T-helper 2 cell treated with Interferon-gamma antibody and Interleukin-4, amounts not matched to agents 5 μg/mL and 100 μg/mL, for 36 hours (primary cell): ENCODE data around the gene NYAP1.
"Not testable (repeated sequence)": the region's sequence is repeated elsewhere in the genome, so short reads cannot be mapped to it uniquely, and the experiment has no call there.

Experiments used
- DNase-seq: peaks from one replicate; pipeline ENCODE4 v3.0.0; 2021; ENCODE audit warnings: low spot score
- H3K27ac Mint-ChIP-seq: one replicate; pipeline ENCODE4 v1.8.0; 2021; ENCODE audit warnings: mild to moderate bottlenecking, mixed read lengths
- H3K27me3 Mint-ChIP-seq: one replicate; pipeline ENCODE4 v1.8.0; 2021; ENCODE audit warnings: low read depth, mixed read lengths
- H3K36me3 Mint-ChIP-seq: one replicate; pipeline ENCODE4 v1.8.0; 2021; ENCODE audit warnings: low read depth, mixed read lengths
- H3K4me1 Mint-ChIP-seq: one replicate; pipeline ENCODE4 v1.8.0; 2021; ENCODE audit warnings: low read depth, mixed read lengths
- H3K4me3 Mint-ChIP-seq: one replicate; pipeline ENCODE4 v1.8.0; 2022; ENCODE audit warnings: mild to moderate bottlenecking, moderate library complexity, mixed read lengths
- H3K9me3 Mint-ChIP-seq: one replicate; pipeline ENCODE4 v1.8.0; 2021; ENCODE audit warnings: mixed read lengths

Gene NYAP1

GRCh38 chr7:100483722-100484672, at the start of gene NYAP1:
NYAP1 (plus strand) TSS chr7:100483927; CDS start chr7:100485312, 1,385 bp downstream.
- Mint-ChIP-seq H3K9me3 (no peaks in the 10 kb centered on the region), H3K27ac (no peak within 1 kb of the TSS), H3K36me3 (peaks cover under 1% of the 10 kb centered on the region), H3K27me3 (no peaks in the 10 kb centered on the region), H3K4me1 (peaks cover 10% of the 10 kb centered on the region), H3K4me3 (peak within 1 kb of the TSS; percentile 91)
- DNase-seq = no peak

DNA sequence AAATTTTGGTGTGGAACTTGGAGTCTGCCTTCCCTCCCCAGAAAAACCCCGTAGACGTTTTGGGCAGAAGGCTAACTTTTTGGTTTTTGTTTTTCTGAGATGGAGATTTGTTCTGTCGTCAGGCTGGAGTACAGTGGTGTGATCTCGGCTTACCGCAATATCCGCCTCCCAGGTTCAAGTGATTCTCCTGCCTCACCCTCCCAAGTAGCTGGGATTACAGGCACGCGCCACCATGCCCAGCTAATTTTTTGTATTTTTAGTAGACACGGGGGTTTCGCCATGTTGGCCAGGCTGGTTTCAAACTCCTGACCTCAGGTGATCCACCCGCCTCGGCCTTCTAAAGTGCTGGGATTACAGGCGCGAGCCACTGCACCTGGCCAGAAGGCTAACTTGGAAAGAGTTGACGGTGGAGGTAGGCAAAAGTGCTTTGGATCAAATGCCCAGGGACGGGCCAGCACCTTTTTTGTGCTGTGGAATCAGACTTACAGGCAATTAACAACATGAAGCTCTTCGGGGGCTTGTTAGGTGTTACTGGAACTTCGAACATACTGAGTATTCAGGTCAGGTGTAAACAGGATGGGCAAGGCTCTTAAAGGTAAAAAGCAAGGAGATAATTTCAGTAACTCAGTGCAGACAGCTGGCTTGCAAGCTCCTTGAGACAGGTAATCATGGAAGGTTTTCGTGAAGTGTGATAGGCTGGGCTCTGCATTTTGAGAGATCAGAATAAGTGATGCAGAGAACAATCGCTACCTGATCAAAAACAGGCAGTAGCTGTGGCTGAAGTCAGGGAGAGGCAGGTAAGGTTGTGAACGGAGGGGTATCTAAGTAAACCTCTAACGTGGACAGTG, 49.2 kb upstream of the NYAP1 start:
- H3K9me3 Mint-ChIP-seq = no peaks in the 10 kb centered on the region
- H3K4me1 Mint-ChIP-seq = peaks cover 37% of the 10 kb centered on the region
- H3K4me3 Mint-ChIP-seq = peak overlapping the region; percentile 87
- peaks cover under 1% of the 10 kb centered on the region for H3K27me3 Mint-ChIP-seq
- peak overlapping the region; percentile 91 for H3K27ac Mint-ChIP-seq
- DNase-seq = no peak
- peaks cover 48% of the 10 kb centered on the region for H3K36me3 Mint-ChIP-seq

GRCh38 chr7:100435401-100436304, 48.1 kb upstream of the NYAP1 start:
- Mint-ChIP-seq H3K9me3 (no peaks in the 10 kb centered on the region), H3K36me3 (peaks cover 46% of the 10 kb centered on the region), H3K4me3 (peak overlapping the region; percentile 97), H3K27me3 (no peaks in the 10 kb centered on the region), H3K27ac (peak overlapping the region; percentile 98), H3K4me1 (peaks cover 37% of the 10 kb centered on the region)
- no peak for DNase-seq

DNA sequence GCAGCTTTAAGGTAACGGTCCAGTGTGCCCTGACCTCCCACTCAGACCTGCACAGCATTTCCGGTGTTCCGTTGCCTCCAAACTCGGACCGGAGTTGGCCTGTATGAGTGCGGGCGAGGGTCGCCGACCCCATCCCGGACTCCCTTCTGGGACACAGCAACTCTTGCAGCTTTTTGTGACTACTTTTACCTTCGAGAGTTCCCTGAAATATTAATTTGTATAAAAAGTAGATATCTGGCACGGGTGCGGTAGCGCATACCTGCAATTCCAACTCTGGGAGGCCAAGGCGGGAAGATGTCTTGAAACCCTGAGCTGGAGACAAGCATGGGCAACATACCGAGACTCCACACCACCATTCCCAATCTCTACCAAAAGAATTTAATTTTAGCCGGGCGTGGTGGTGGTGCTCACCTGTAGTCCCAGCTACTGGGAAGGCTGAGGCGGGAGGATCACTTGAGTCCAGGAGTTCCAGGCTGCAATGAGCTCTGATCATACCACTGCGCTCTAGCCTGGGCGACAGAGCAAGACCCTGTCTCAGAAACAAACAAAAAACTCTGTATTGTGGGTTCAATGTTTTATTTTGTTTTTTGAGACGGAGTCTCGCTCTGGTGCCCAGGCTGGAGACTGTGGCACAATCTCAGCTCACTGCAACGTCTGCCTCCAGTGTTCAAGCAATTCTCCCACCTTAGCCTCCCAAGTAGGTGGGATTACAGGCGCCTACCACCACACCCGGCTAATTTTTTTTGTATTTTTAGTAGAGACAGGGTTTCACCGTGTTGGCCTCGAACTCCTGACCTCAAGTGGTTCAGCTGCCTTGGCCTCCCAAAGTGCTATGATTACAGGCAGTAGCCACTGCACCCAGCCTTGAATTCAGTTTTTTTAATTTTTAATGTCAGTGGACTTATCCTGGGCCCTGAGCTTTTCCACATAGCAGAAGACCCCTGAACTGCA, 46.3 kb upstream of the NYAP1 start:
- H3K27me3 Mint-ChIP-seq = no peaks in the 10 kb centered on the region
- H3K9me3 Mint-ChIP-seq = no peaks in the 10 kb centered on the region
- peak overlapping the region; percentile 26 for H3K27ac Mint-ChIP-seq
- H3K36me3 Mint-ChIP-seq = peaks cover 35% of the 10 kb centered on the region
- H3K4me1 Mint-ChIP-seq = peaks cover 27% of the 10 kb centered on the region
- no peak for DNase-seq
- H3K4me3 Mint-ChIP-seq = peak overlapping the region; percentile 38

DNA sequence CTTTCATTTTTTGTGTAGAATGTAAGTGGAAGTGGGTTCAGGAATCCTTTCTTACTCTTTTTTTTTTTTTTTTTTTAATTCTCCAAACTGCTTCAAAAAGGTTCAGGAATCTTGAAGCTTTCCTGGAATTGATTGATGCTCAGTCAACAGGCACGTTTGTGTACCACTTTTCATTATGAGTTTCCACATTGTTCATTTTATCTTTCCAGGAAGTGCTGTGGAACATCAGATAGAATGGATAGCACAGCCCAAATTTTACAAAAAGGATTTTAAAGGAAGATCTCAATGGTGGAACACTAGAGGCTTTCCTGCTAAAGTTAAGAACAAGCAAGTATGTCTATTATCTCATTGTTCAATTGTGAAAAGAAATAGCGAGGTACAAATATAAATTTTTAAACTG, 45.6 kb upstream of the NYAP1 start:
- Mint-ChIP-seq H3K4me3 (no peak overlapping the region), H3K27ac (peak overlapping the region; percentile 2), H3K4me1 (peaks cover 22% of the 10 kb centered on the region), H3K27me3 (no peaks in the 10 kb centered on the region), H3K9me3 (no peaks in the 10 kb centered on the region), H3K36me3 (peaks cover 28% of the 10 kb centered on the region)
- DNase-seq = no peak

GRCh38 chr7:100438731-100439130, 45.0 kb upstream of the NYAP1 start:
- DNase-seq, H3K27me3 Mint-ChIP-seq, H3K9me3 Mint-ChIP-seq, H3K27ac Mint-ChIP-seq, H3K4me3 Mint-ChIP-seq: not testable (repeated sequence)
- Mint-ChIP-seq H3K36me3 (peaks cover 22% of the 10 kb centered on the region), H3K4me1 (peaks cover 18% of the 10 kb centered on the region)

- not testable (repeated sequence) for H3K27ac Mint-ChIP-seq, DNase-seq, H3K4me3 Mint-ChIP-seq, H3K9me3 Mint-ChIP-seq, H3K27me3 Mint-ChIP-seq
- H3K4me1 Mint-ChIP-seq = peaks cover 15% of the 10 kb centered on the region
- H3K36me3 Mint-ChIP-seq = peaks cover 17% of the 10 kb centered on the region
Observed at GRCh38 chr7:100439244-100439643, 44.5 kb upstream of the NYAP1 start.

- H3K27me3 Mint-ChIP-seq = no peaks in the 10 kb centered on the region
- no peak overlapping the region for H3K4me3 Mint-ChIP-seq
- H3K27ac Mint-ChIP-seq = peak overlapping the region; percentile 38
- peaks cover 16% of the 10 kb centered on the region for H3K4me1 Mint-ChIP-seq
- DNase-seq = no peak
- no peaks in the 10 kb centered on the region for H3K9me3 Mint-ChIP-seq
- no peaks in the 10 kb centered on the region for H3K36me3 Mint-ChIP-seq
Observed at GRCh38 chr7:100441641-100442535, 41.8 kb upstream of the NYAP1 start.

GRCh38 chr7:100443096-100443840, 40.5 kb upstream of the NYAP1 start:
- Mint-ChIP-seq H3K4me1 (peaks cover 16% of the 10 kb centered on the region), H3K9me3 (no peaks in the 10 kb centered on the region), H3K27me3 (no peaks in the 10 kb centered on the region), H3K4me3 (no peak overlapping the region), H3K27ac (peak overlapping the region; percentile 14), H3K36me3 (no peaks in the 10 kb centered on the region)
- DNase-seq = no peak

DNA sequence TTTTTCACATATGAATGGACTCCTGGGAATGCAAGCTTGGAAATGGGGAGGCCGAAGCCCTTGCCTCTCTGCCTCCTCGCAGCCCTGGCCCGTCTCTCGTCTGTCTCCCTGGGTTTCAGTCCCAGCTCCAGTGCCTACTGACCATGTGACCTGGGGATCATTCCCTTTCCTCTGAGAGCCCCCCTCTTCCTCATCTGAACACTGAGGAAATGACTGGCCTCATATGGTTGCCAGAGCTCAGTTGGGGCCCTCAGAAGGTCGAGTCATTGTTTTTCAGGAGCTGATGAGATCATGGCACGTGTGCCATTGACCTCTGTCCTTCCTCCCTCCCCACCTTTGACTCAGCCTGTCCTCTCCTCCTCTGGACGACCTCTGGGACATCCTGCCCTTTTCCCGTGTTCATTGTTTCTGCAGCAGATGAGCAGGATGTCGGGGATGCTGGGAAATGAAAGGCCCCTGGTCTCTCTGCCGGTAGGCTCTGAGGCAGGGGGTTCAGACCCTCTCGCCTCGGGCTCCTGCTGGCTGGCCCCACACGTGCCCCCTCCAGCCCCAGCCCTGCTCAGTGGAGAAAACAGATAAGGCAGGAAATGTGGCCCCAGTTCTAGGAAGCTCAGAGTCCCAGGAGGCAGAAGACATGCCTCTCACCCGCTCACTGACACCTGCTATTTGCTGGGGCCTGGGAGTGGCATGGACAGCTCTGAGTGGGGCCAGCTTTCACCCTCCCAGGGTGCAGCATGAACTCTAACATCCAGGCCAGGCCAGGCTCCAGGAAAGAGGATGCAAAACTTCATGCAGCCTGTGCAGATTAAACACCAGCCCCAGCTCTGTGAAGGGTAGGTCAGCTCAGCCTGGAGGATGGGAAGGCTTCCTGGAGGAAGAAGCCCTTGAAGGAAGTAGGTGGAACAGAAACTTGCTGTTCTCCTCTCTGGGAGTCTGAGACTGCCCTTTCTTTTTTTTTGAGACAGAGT, 39.1 kb upstream of the NYAP1 start:
- no peak for DNase-seq
- no peak overlapping the region for H3K4me3 Mint-ChIP-seq
- H3K4me1 Mint-ChIP-seq = peaks cover 16% of the 10 kb centered on the region

More for the DNA sequence above, 39.1 kb upstream of the NYAP1 start:
- Mint-ChIP-seq H3K27ac (peak overlapping the region; percentile 80), H3K27me3 (no peaks in the 10 kb centered on the region), H3K9me3 (no peaks in the 10 kb centered on the region), H3K36me3 (no peaks in the 10 kb centered on the region)
